Bronchial epithelial cell (primary cell): ENCODE results near the gene SULF2. TPM values are rescaled to one million over a fixed set of nuclear protein-coding genes. Genes with fewer than 3 reads are reported as not detected.

Source experiments
- DNase-seq: peaks from one replicate; pipeline ENCODE4 v3.0.0-alpha.2; 2010; ENCODE audit warnings: low read depth
- FAIRE-seq: peaks from 2 replicates; lab custom pipeline; 2011; peaks lifted over from hg19 to GRCh38; lab: Jason Lieb, UNC
- H3K27me3 ChIP-seq: 2 replicates; pipeline ENCODE4 v1.5.1; 2011; ENCODE audit warnings: low read length; ENCODE audit not compliant: control insufficient read depth, insufficient read depth
- H3K36me3 ChIP-seq: 2 replicates; pipeline ENCODE4 v1.5.1; 2011; ENCODE audit warnings: low read length; ENCODE audit not compliant: control insufficient read depth, insufficient read depth
- H3K4me3 ChIP-seq: 2 replicates; pipeline ENCODE4 v1.5.1; 2011; ENCODE audit warnings: mild to moderate bottlenecking, low read depth, low read length, control low read depth
- total RNA-seq: library from RNA; depleted of rRNA; stranded (reverse); fragments of >200 nt; gene quantifications from 2 replicates; pipeline ENCODE4 v1.2.1, GENCODE V29; 2014
- TF ChIP-seq, protein P1 (sequence below): IDR thresholded peaks from 2 replicates; pipeline ENCODE4 v1.5.1; 2011; ENCODE audit warnings: mild to moderate bottlenecking, moderate library complexity, low read length, control low read depth, inconsistent platforms; ENCODE audit not compliant: insufficient read depth, severe bottlenecking

The SULF2 gene
- total RNA-seq, 1 donor from 2014 or later: 31.6 TPM

DNA sequence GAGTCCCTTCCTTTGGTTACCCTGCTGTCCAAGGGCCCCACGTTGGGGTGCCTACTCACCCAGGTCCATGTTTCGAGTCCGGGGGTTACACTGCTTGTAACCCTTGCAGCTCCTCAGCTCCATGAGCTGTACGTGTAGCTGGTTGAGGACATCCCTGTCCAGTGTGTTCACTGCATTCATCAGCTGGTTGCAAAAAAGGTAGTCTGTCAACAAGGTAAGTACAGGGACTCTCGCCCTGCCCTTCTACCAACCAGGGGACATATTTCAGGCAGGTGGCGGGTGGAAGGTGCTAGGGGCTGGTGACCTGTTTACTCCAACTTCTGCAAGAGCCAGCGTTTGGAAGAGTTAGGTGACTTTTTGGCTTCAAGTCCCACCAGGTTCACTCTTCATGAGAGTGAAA is 123.6 kb downstream of the SULF2 start:
- no peak for DNase-seq
- H3K4me3 ChIP-seq: no peak overlapping the region
- TF ChIP-seq, protein P1, sequence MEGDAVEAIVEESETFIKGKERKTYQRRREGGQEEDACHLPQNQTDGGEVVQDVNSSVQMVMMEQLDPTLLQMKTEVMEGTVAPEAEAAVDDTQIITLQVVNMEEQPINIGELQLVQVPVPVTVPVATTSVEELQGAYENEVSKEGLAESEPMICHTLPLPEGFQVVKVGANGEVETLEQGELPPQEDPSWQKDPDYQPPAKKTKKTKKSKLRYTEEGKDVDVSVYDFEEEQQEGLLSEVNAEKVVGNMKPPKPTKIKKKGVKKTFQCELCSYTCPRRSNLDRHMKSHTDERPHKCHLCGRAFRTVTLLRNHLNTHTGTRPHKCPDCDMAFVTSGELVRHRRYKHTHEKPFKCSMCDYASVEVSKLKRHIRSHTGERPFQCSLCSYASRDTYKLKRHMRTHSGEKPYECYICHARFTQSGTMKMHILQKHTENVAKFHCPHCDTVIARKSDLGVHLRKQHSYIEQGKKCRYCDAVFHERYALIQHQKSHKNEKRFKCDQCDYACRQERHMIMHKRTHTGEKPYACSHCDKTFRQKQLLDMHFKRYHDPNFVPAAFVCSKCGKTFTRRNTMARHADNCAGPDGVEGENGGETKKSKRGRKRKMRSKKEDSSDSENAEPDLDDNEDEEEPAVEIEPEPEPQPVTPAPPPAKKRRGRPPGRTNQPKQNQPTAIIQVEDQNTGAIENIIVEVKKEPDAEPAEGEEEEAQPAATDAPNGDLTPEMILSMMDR: no peak
- H3K27me3 ChIP-seq: no peaks in the 10 kb centered on the region
- peaks cover 18% of the 10 kb centered on the region for H3K36me3 ChIP-seq
- FAIRE-seq: no peak

DNA sequence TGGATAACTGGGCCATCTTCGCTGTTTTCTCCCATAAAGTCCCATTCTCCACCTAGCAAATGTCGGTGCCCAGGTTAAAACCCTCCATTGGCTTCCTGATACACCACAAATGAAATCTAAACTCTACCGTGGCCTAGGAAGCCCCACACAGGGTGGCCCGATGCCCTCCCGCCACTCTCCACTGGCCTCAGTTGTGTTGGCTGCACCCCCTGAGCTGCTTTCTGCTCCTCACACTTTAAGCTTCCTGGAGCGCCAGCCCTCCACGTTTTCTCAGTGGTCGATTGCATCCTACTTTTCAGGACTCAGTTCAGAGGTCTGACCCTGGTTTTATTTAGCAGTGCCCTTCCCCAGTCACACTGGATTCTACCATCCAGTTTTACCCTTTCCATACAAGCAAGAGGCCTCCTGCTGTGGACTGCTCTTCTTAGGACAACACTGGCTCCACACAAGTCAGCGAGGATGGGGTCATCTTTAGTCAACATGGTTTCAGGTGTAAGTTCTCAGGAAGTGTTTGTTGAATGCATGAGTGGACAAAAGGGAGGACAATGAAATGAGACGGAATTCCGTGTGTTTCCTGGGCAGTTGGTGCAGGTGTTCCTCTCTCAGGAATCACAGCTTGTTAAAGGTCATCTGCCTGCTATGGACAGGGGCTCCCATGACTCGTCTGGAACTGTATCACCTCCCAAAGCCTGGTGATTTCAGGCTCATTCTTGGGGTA is 124.1 kb downstream of the SULF2 start:
- Histone ChIP-seq H3K36me3 (peaks cover 20% of the 10 kb centered on the region), H3K4me3 (no peak overlapping the region), H3K27me3 (no peaks in the 10 kb centered on the region)
- DNase-seq (no peak), FAIRE-seq (no peak)
- TF ChIP-seq, protein P1: no peak

DNA sequence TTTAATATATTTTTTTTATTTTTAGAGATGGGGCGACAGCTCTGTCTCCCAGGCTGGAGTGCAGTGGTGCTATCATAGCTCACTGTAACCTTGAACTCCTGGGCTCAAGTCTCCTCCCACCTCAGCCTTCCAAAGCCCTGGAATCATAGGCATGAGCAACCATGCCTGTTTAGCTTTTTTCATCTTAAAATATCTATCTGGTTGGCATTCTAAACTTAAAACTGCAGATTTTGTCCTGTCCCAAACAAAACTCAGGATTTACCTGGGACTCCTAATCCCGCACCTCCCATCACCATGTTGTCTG is 124.7 kb downstream of the SULF2 start:
- DNase-seq: no peak
- Histone ChIP-seq H3K36me3 (peaks cover 17% of the 10 kb centered on the region), H3K4me3 (no peak overlapping the region), H3K27me3 (no peaks in the 10 kb centered on the region)
- no peak for FAIRE-seq
- TF ChIP-seq, protein P1: no peak

DNA sequence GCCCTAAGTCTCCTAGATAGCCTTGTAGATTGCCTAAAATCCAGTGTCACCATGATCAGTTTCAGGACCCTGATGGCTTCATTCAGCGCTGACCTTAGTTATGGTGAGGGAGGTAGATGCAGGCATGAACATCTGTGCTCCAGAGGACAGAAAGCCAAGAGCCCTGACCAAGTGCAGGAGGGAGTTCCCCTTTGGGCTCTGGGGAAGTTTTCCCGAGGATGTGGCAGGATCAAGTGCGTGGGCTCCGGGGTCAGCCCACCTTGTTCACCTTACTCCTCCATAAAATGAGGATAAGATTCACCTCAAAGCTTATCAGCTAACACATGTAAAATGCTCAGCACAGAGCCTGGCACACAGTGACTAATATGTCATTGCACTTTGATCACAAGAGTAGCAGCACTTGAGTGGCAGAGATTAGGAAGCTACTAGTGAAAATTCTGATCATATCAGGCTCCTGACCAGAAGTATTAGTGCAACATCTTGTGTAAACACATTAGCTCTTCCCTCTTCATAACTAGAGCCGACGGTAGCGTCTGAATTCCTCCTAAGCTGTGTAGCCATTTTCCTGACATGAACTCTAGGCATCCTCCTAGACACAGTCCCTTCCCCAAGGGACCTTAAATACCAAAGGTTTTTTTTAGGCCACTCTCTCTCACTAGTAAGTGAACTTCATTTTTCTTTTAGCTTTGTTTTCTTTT is 125.2 kb downstream of the SULF2 start:
- H3K4me3 ChIP-seq: no peak overlapping the region
- DNase-seq (no peak), FAIRE-seq (no peak)
- H3K36me3 ChIP-seq: peaks cover 17% of the 10 kb centered on the region
- H3K27me3 ChIP-seq: no peaks in the 10 kb centered on the region
- TF ChIP-seq, protein P1: no peak

DNA sequence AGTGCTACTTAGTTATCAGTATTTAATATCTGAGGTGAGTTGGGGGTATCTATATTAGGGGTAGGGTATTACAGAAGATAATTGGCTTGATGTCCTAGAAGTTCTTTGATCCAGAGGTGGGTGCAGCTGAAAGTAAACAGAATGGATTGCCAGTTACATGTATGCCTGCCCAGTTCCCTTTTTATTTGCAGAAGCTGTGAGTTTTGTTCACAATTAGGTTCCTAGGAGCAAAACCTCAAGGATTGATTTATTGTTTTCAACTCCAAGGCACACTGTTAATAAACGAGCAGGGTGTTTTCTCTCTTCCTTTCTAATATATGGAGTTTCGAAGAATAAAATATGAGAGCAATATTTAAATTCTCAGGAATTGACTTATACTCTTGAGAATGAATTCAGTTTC is 129.0 kb downstream of the SULF2 start:
- DNase-seq (no peak), FAIRE-seq (no peak)
- Histone ChIP-seq H3K4me3 (no peak overlapping the region), H3K27me3 (no peaks in the 10 kb centered on the region), H3K36me3 (peaks cover 11% of the 10 kb centered on the region)
- TF ChIP-seq, protein P1: no peak
